Measurements from ENCODE around the gene NUP62.

NUP62 gene

GRCh38 chr19:49863254-49863934 is 65.9 kb downstream of the NUP62 start:
- DNase-seq, result no peak

DNA sequence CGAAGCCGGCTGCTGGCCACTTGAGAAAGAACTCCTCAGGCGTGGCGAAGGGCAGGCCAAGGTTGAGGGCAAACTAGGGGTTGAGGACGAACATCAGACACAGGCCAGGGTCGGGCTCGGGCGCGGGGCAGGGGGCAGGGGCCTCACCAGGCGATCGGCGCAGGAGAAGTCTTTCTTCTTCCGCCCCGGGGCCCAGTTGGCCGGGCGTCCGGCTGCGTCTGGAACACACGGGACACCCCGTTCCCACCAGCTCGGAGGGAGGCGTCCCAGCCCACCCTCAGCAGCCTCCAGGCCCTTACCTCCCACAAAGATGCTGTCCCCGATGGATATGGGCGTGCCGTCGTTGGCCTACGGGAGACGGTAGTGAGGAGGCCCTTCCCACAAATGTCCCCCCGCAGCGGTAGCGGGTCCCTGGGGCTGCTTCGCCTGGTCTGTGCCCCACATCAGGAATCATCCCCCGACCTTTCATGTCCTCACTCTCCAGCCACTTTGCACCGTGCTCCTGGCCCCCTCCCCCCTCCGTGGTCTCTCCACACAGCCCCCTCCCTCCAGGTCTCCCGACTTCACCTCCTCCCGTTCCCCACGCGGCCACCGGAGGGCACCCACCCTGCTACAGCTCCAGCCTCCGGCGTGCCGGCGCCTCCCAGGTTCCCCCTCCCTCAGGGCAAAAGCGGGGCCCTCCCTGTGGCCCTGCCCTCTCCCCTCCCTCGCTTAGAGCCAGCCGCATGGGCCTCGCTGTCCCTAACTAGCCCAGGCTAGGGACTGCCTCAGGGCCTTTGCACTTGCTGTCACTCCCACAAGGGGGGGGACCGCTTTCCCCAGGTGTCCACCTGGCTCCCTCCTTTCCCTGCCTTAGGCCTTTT is 66.7 kb downstream of the NUP62 start:
- no peak for DNase-seq

DNA sequence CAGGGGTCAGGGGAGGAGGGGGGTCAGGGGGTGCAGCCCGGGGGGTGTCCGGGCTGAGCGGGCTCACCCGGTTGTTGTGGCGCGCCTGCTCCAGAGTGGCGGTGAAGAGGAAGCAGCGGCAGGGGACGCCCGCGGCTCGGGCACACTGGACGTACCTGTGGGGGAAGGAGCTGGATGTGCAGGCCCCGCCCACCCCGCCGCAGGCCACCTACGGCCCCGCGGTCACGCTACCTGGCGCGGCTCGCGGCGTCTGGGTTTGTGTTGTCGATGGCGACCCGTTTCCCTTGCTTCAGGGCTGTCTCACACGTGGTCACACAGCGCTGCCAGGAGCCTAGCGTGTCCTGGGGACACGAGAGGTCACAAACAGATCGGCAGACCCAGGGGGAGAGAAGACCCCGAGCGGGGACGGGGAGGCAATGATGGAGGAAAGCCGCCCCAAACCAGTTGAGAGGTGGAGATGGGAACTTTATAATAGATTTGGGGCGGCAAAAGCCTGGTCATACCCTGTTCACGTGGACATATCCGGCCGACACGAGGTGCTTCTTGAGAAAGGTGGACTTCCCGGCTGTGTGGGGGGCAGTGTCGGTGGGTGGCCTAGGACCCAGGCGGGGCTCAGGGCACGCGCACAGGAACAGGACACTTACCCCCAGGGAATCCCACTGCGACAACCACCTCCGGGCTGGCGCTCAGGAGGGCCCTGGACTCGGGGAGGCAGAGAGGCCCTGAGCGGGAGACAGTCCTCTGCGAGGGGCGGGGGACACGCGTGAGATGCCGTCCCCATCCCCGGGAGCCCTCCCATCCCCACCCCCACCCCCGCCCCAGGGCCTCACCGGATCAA is 67.5 kb downstream of the NUP62 start:
- no peak for DNase-seq

DNA sequence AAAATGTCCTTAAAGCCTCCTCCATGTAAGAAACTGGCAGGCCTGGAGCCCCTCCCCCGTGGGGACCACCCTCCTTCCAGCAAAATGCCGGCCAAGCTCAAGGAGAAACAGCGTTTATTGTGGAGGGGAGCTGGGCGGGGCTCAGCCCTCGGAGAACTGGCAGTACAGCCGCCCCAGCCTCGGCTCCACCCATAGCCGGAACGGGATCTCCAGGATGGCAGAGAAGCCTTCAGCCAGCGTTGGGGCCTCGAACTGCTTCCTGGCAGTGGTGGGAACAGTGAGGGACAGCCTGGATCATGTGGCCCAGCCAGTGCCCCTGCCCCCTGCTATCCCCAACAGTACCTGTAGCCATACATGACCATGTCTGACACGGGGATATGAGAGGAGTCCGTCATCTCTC is 68.2 kb downstream of the NUP62 start:
- DNase-seq, result no peak

DNA sequence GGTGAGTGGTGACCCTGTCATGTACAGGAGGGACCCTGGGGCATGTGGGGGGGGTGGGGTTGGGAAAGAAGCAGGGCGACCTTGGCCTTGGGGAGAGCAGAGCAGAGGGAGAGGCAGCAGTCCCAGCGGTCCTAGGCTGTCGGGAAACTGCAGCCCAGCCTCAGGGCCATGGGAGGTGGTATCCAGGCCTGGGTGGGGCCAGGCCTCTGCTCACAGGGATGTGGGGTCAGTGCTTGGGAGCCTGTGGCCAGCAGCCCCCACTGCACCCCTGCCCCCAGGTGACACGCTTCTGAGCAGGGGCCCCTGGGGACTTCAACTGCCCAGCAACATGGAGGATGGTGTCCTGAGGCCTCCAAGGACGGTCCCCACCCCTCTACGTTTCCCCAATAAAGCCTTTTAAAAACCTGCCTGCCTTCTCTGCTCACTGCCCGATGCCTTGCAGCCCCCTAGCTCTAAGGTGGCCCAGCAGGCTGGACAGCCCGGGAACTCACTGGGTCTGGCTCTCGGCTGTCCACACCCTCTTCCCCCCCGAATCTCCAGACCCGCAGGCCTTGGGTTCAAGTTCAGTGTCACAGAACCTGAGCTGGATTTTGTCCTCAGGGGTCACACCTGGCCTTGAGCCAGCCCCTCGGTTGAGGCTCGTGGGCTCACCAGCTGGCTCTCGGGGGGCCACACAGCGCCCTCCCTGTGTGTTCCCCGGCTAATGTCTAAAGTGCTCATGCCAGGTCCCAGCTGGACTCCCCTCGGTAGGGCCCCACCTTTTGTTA is 68.8 kb downstream of the NUP62 start:
- no peak for DNase-seq

- DNase-seq, result no peak
These were observed 69.5 kb downstream of the NUP62 start for GRCh38 chr19:49859682-49860335.

DNA sequence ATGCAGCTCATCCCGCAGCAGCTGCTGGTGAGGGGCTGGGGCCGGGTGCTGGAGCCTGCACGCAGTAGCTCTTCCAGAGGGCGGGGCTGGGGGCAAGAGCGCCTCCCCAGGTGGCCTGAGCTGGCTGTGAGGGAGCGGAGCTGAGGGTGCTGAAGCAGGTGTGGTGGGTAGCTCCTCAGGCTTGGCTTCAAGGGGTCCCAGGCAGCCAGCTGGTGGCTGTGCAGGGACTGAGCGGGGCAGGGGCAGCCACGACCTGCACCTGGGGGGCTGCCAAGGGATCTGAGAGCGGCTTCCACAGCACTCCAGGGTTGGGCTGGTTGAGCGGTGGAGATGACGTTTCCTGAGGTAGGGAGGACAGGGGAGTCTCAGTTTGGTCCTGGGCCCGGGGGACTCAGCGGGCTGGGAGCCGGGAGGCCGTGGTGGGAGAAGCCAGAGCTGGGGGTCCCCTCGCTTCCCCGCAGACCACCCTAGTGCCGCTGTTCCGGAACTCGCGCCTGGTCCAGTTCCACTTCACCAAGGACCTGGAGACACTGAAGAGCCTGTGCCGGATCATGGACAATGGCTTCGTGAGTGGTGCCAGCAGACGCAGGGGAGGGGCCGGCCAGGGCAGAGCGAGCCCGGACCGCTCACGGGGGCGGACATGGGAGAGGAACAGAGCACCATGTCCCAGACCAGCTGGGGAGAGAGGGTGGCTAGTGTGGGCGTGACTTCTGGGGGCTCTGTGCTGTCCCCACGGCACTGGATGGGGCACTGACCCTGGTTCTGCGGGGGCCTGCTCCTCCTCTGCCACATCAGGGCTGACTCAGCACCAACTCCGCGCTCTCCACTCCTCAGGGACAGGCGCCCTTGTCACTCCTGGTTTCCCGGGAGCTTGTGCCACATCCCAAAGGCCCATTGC is 71.0 kb downstream of the NUP62 start:
- no peak for DNase-seq

DNA sequence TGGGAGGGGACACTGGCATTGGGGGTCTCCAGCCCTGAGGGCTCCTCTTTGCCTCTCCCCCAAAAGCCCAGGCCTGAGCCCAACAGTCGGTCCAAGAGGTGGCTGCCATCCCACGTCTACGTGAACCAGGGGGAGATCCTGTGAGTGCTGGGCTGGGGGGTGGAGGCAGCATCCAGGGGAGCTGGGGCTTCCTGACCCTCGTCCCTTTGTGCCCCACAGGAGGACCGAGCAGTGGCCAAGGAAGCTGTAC is 71.5 kb downstream of the NUP62 start:
- no peak for DNase-seq

- DNase-seq, result no peak
These were observed 72.1 kb downstream of the NUP62 start for GRCh38 chr19:49857061-49857837.
